PC-3 (cell line): ENCODE measurements around the gene DHCR24. TPM values are rescaled to one million over a fixed set of nuclear protein-coding genes. Genes with fewer than 3 reads are reported as not detected.
A peak's percentile ranks its signal among the peaks of the same experiment; 100 is the strongest.

Experiments used
- ATAC-seq: fragments of 200-7000 bp; cut with Tn5 transposase; 2 replicates; pipeline ENCODE4 v1.9.1; 2020; ENCODE audit warnings: mild to moderate bottlenecking, moderate library complexity
- BruUV-seq: library from RNA; stranded (reverse); fragments of 400-500 nt; replicated peaks from 2 replicates; lab custom pipeline; 2021; lab: Mats Ljungman, UMichigan
- CTCF ChIA-PET: fragments of 300-600 bp; sonication (Branson Sonifier 250); formaldehyde crosslinking; loops from one replicate; lab custom pipeline; 2022; ENCODE audit warnings: antibody characterized with exemption; lab: Charles Lee
- POLR2A ChIA-PET: fragments of 300-600 bp; sonication (Branson Sonifier 250); formaldehyde crosslinking; loops from one replicate; lab custom pipeline; 2022; ENCODE audit warnings: antibody characterized with exemption; ENCODE audit not compliant: unreplicated experiment; lab: Charles Lee
- DNase-seq: peaks from one replicate; pipeline ENCODE4 v3.0.0-alpha.2; 2015
- H2AFZ ChIP-seq: fragments of 300-600 bp; sonication (generic); 2 replicates; pipeline ENCODE4 v1.6.0; 2016; ENCODE audit warnings: antibody characterized with exemption, low read length
- H3F3A ChIP-seq: fragments of 300-600 bp; sonication (generic); one replicate; pipeline ENCODE4 v1.6.0; 2017; ENCODE audit warnings: antibody characterized with exemption, low read length, control low read depth, mild to moderate bottlenecking; ENCODE audit not compliant: unreplicated experiment
- H3K27ac ChIP-seq: fragments of 300-600 bp; sonication (generic); 2 replicates; pipeline ENCODE4 v1.5.1; 2016; ENCODE audit warnings: mild to moderate bottlenecking, low read length
- H3K27me3 ChIP-seq: fragments of 300-600 bp; sonication (generic); 2 replicates; pipeline ENCODE4 v1.6.1; 2016; ENCODE audit warnings: low read length, mixed read lengths
- H3K36me3 ChIP-seq: fragments of 300-600 bp; sonication (generic); 2 replicates; pipeline ENCODE4 v1.6.1; 2016; ENCODE audit warnings: low read depth, mixed run types, low read length, mixed read lengths
- H3K4me1 ChIP-seq: fragments of 300-600 bp; sonication (generic); 2 replicates; pipeline ENCODE4 v1.5.1; 2016; ENCODE audit warnings: low read length; ENCODE audit not compliant: insufficient read depth
- H3K4me2 ChIP-seq: fragments of 300-600 bp; sonication (generic); 2 replicates; pipeline ENCODE4 v1.6.0; 2016; ENCODE audit warnings: low read length
- H3K4me3 ChIP-seq: fragments of 300-600 bp; sonication (generic); 2 replicates; pipeline ENCODE4 v1.5.1; 2016; ENCODE audit warnings: mild to moderate bottlenecking, low read length, mixed read lengths
- H3K79me2 ChIP-seq: fragments of 300-600 bp; sonication (generic); 2 replicates; pipeline ENCODE4 v1.6.1; 2017; ENCODE audit warnings: low read length, mixed read lengths
- H3K9ac ChIP-seq: fragments of 300-600 bp; sonication (generic); 2 replicates; pipeline ENCODE4 v1.6.0; 2016; ENCODE audit warnings: mild to moderate bottlenecking, low read length
- H3K9me2 ChIP-seq: fragments of 300-600 bp; sonication (generic); replicated peaks from 2 replicates; pipeline ENCODE4 v1.6.1; 2016; ENCODE audit warnings: mixed run types, low read length, mixed read lengths
- H3K9me3 ChIP-seq: fragments of 300-600 bp; sonication (generic); 2 replicates; pipeline ENCODE4 v1.6.1; 2016; ENCODE audit warnings: low read length, mixed read lengths
- H4K20me1 ChIP-seq: fragments of 300-600 bp; sonication (generic); 2 replicates; pipeline ENCODE4 v1.6.1; 2016; ENCODE audit warnings: low read length, mixed read lengths
- CTCF ChIP-seq: fragments of 300-600 bp; sonication (generic); conservative IDR thresholded peaks from 2 replicates; pipeline ENCODE4 v1.5.1; 2017; ENCODE audit warnings: antibody characterized with exemption, low read depth, mild to moderate bottlenecking, low read length
- EZH2 ChIP-seq: fragments of 300-600 bp; sonication (generic); IDR thresholded peaks from one replicate; pipeline ENCODE4 v1.6.1; 2017; ENCODE audit warnings: antibody characterized with exemption, mild to moderate bottlenecking, low read length; ENCODE audit not compliant: unreplicated experiment
- EZH2phosphoT487 ChIP-seq: fragments of 300-600 bp; sonication (generic); IDR thresholded peaks from 2 replicates; pipeline ENCODE4 v1.6.1; 2018; ENCODE audit warnings: mild to moderate bottlenecking, antibody characterized with exemption, low read length, borderline replicate concordance
- intact Hi-C: fragments of 100-400 bp; cut with micrococcal nuclease; formaldehyde crosslinking; loops from 2 replicates; pipeline ENCODE4 v1.9.0; 2023
- total RNA-seq: library from RNA; depleted of rRNA; stranded (reverse); fragments of >200 nt; gene quantifications from 2 replicates; pipeline ENCODE4 v1.2.3, GENCODE V29; 2014

The DHCR24 gene
- total RNA-seq, 1 experiment from 2014 or later, result 166 TPM

DNA sequence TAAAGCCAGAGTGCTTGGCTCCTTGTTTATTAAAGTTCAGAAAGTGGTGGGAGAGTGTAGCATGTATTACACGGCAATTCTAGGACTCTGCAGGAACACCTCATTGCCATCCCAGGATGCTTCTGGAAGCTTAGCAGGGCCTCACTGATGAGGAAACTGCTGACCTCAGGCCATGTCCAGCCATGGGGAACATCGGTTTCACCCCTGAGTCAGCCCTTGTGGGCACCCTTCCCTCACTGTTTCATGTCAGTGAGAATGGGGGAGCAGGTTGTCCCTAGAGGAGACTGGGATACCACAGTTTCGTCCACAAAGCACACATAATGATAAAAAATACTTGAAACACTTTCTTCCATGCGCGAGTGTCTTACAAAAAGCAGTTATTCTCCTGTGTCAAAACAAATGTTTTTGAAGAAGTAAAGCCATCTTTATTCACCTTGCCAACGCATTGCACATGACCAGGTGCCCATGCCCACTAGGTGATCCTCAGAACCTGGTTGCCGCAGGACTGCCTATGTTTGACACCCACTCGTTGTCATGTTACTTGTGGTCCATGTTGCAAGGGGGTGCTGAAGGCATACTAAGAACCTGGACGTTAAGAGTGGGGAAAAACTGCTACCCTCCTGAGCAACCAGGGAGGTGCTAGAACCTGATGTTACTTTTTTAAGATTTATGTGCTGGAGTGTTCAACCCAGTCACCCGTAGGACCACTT lies 44.6 kb downstream of the DHCR24 start:
- Histone ChIP-seq H3K27me3 (no peaks in the 10 kb centered on the region), H3K9me2 (no peaks in the 10 kb centered on the region), H3K36me3 (peaks cover 3% of the 10 kb centered on the region; the same call in 1 of the 2 replicates), H4K20me1 (no peaks in the 10 kb centered on the region), H3K4me1 (0 out of 2 replicates have a peak, but pooled peaks cover 3% of the 10 kb centered on the region), H3F3A (no peaks in the 10 kb centered on the region), H3K4me2 (no peak overlapping the region), H3K4me3 (no peak overlapping the region), H3K9ac (no peak overlapping the region), H3K9me3 (no peaks in the 10 kb centered on the region), H3K79me2 (no peaks in the 10 kb centered on the region), H3K27ac (no peak overlapping the region), H2AFZ (no peak overlapping the region)
- ATAC-seq, result no peak
- BruUV-seq, result no TSS peak
- POLR2A ChIA-PET, result no interaction called here
- CTCF ChIA-PET, result no interaction called here
- TF ChIP-seq CTCF, result no peak
- no peak for DNase-seq
- intact Hi-C loops, result no loop called here

DNA sequence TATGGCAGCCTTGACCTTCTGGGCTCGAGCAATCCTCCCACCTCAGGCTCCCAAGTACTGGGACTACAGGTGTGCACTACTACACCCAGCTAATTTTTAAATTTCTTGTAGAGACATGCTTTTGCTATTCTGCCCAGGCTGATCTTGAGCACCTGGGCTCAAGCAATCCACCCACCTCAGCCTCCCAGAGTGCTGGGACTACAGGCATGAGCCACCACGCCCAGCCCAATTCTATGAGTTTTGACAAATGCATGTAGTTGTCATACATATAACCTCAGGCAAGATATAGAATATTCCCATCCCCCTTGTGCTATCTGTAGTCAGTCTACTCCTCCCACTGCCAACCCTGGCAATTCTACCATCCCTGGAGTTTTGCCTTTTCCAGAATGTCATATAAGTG lies 47.2 kb downstream of the DHCR24 start:
- ChIA-PET POLR2A (no interaction called here), CTCF (no interaction called here)
- intact Hi-C loops, result no loop called here

GRCh38 chr1:54838565-54839180 lies 48.3 kb downstream of the DHCR24 start:
- H3F3A ChIP-seq, result no peaks in the 10 kb centered on the region
- intact Hi-C loops, result no loop called here
- no peaks in the 10 kb centered on the region for H3K36me3 ChIP-seq
- DNase-seq (no peak), ATAC-seq (no peak)
- no TSS peak for BruUV-seq
- no peak overlapping the region for H3K27ac ChIP-seq
- no peak overlapping the region for H3K9ac ChIP-seq
- no peaks in the 10 kb centered on the region for H4K20me1 ChIP-seq
- H3K4me2 ChIP-seq, result no peak overlapping the region
- no peaks in the 10 kb centered on the region for H3K27me3 ChIP-seq
- H3K9me3 ChIP-seq, result no peaks in the 10 kb centered on the region
- H3K4me3 ChIP-seq, result no peak overlapping the region
- ChIA-PET CTCF (interaction anchor here (1.0 kb wide), 1 partner anchor 106 kb away, joined by 5 read pairs; no protein-coding TSS in a partner anchor), POLR2A (no interaction called here)
- H2AFZ ChIP-seq, result no peak overlapping the region
- H3K79me2 ChIP-seq, result no peaks in the 10 kb centered on the region
- 0 out of 2 replicates have a peak, but pooled peaks cover 3% of the 10 kb centered on the region for H3K4me1 ChIP-seq
- H3K9me2 ChIP-seq, result no peaks in the 10 kb centered on the region
- TF ChIP-seq CTCF, result no peak
- no peak for TF ChIP-seq EZH2phosphoT487
- no peak for TF ChIP-seq EZH2

More for the DNA sequence above, 47.2 kb downstream of the DHCR24 start:
- BruUV-seq, result no TSS peak
- Histone ChIP-seq H3K27ac (no peak overlapping the region), H3K9me3 (no peaks in the 10 kb centered on the region), H3K36me3 (no peaks in the 10 kb centered on the region), H3K4me2 (no peak overlapping the region), H3K4me1 (0 out of 2 replicates have a peak, but pooled peaks cover 3% of the 10 kb centered on the region), H3K9me2 (no peaks in the 10 kb centered on the region), H3K79me2 (no peaks in the 10 kb centered on the region), H3K27me3 (no peaks in the 10 kb centered on the region), H3F3A (no peaks in the 10 kb centered on the region), H2AFZ (no peak overlapping the region), H4K20me1 (no peaks in the 10 kb centered on the region), H3K9ac (no peak overlapping the region), H3K4me3 (no peak overlapping the region)
- DNase-seq (peak; percentile 19), ATAC-seq (no peak)
- TF ChIP-seq EZH2phosphoT487 (no peak), EZH2 (no peak)
